Neural cell (in vitro differentiated cells): ENCODE results near the gene MSL2. TPM values are rescaled to one million over a fixed set of nuclear protein-coding genes. Genes with fewer than 3 reads are reported as not detected.
"Not testable (repeated sequence)": the region's sequence is repeated elsewhere in the genome, so short reads cannot be mapped to it uniquely, and the experiment has no call there.

Experiments
- H2AFZ ChIP-seq: fragments of 200-600, 300-800 bp; sonication (generic), shearing (Covaris generic); 2 replicates; pipeline ENCODE4 v1.6.0; 2014; ENCODE audit warnings: low read depth, mild to moderate bottlenecking, antibody characterized with exemption, low read length, moderate library complexity
- H3F3A ChIP-seq: fragments of 200-600 bp; shearing (Covaris generic); 2 replicates; pipeline ENCODE4 v1.6.1; 2016; ENCODE audit warnings: mild to moderate bottlenecking, moderate library complexity, mixed read lengths, antibody characterized with exemption, low read length; ENCODE audit not compliant: insufficient read depth, poor library complexity, severe bottlenecking
- H3K27ac ChIP-seq: fragments of 200-600, 300-800 bp; sonication (generic), shearing (Covaris generic); 2 replicates; pipeline ENCODE4 v1.5.1; 2014; ENCODE audit warnings: mild to moderate bottlenecking, low read length, moderate library complexity
- H3K27me3 ChIP-seq: fragments of 300-800, 200-600 bp; sonication (generic), shearing (Covaris generic); 2 replicates; pipeline ENCODE4 v1.6.0; 2014; ENCODE audit warnings: mild to moderate bottlenecking, low read depth, low read length, moderate library complexity; ENCODE audit not compliant: insufficient read depth
- H3K36me3 ChIP-seq: fragments of 300-800, 200-600 bp; sonication (generic), shearing (Covaris generic); 2 replicates; pipeline ENCODE4 v1.5.1; 2014; ENCODE audit warnings: mild to moderate bottlenecking, antibody characterized with exemption, low read length, moderate library complexity; ENCODE audit not compliant: insufficient read depth
- H3K4me2 ChIP-seq: fragments of 300-800, 200-600 bp; sonication (generic), shearing (Covaris generic); 2 replicates; pipeline ENCODE4 v1.6.0; 2014; ENCODE audit warnings: mild to moderate bottlenecking, low read length
- H3K4me3 ChIP-seq: fragments of 300-800, 200-600 bp; sonication (generic), shearing (Covaris generic); 2 replicates; pipeline ENCODE4 v1.5.1; 2014; ENCODE audit warnings: mild to moderate bottlenecking, low read length, moderate library complexity
- H3K79me2 ChIP-seq: fragments of 200-600 bp; shearing (Covaris generic); replicated peaks from 2 replicates; pipeline ENCODE4 v1.6.0; 2014; ENCODE audit warnings: mild to moderate bottlenecking, low read length, moderate library complexity; ENCODE audit not compliant: insufficient read depth
- H3K9ac ChIP-seq: fragments of 300-800, 200-600 bp; sonication (generic), shearing (Covaris generic); 2 replicates; pipeline ENCODE4 v1.6.1; 2016; ENCODE audit warnings: mild to moderate bottlenecking, low read length, mixed read lengths
- H3K9me2 ChIP-seq: fragments of 200-600 bp; shearing (Covaris generic); 2 replicates; pipeline ENCODE4 v1.6.1; 2016; ENCODE audit warnings: mild to moderate bottlenecking, low read length, mixed read lengths; ENCODE audit not compliant: insufficient read depth
- H3K9me3 ChIP-seq: fragments of 200-600, 300-800 bp; sonication (generic), shearing (Covaris generic); 2 replicates; pipeline ENCODE4 v1.6.1; 2016; ENCODE audit warnings: mild to moderate bottlenecking, mixed run types, low read length, moderate library complexity, mixed read lengths
- H4K20me1 ChIP-seq: fragments of 200-600 bp; shearing (Covaris generic); 2 replicates; pipeline ENCODE4 v1.6.1; 2016; ENCODE audit warnings: mild to moderate bottlenecking, mixed run types; ENCODE audit not compliant: insufficient read depth
- CTCF ChIP-seq: fragments of 450-650 bp; IDR thresholded peaks from 2 replicates; pipeline ENCODE4 v1.5.1; 2014; ENCODE audit warnings: antibody characterized with exemption, mild to moderate bottlenecking, moderate library complexity; ENCODE audit not compliant: poor library complexity, severe bottlenecking
- EP300 ChIP-seq: fragments of 450-650 bp; conservative IDR thresholded peaks from 2 replicates; pipeline ENCODE4 v1.6.1; 2014; ENCODE audit warnings: antibody characterized with exemption, mild to moderate bottlenecking, moderate library complexity; ENCODE audit not compliant: poor library complexity, severe bottlenecking
- EZH2 ChIP-seq: fragments of 200-600, 300-800 bp; shearing (Covaris generic), sonication (generic); IDR thresholded peaks from 2 replicates; pipeline ENCODE4 v1.6.1; 2014; ENCODE audit warnings: antibody characterized with exemption, low read length, borderline replicate concordance, mild to moderate bottlenecking; ENCODE audit not compliant: insufficient read depth, poor library complexity, severe bottlenecking
- MXI1 ChIP-seq: fragments of 450-650 bp; conservative IDR thresholded peaks from 2 replicates; pipeline ENCODE4 v1.6.1; 2014; ENCODE audit warnings: antibody characterized with exemption, mild to moderate bottlenecking; ENCODE audit not compliant: poor library complexity, severe bottlenecking
- POLR2AphosphoS5 ChIP-seq: IDR thresholded peaks from 2 replicates; pipeline ENCODE4 v1.6.1; 2012
- RAD21 ChIP-seq: fragments of 450-650 bp; conservative IDR thresholded peaks from 2 replicates; pipeline ENCODE4 v1.6.1; 2014; ENCODE audit warnings: antibody characterized with exemption, mild to moderate bottlenecking, moderate library complexity
- REST ChIP-seq: IDR thresholded peaks from 2 replicates; pipeline ENCODE4 v1.6.1; 2012; ENCODE audit warnings: borderline replicate concordance
- SMC3 ChIP-seq: fragments of 450-650 bp; conservative IDR thresholded peaks from 2 replicates; pipeline ENCODE4 v1.6.1; 2014; ENCODE audit warnings: antibody characterized with exemption, mild to moderate bottlenecking, moderate library complexity; ENCODE audit not compliant: poor library complexity
- TAF1 ChIP-seq: IDR thresholded peaks from 2 replicates; pipeline ENCODE4 v1.6.1; 2012; ENCODE audit warnings: low read depth
- polyA plus RNA-seq: library from polyadenylated mRNA; depleted of rRNA; stranded (reverse); fragments of >200 nt; gene quantifications from 2 replicates; pipeline ENCODE4 v1.2.3, GENCODE V29; 2014

Gene MSL2
- polyA plus RNA-seq, 1 donor from 2014 or later = 12.8 TPM

- Histone ChIP-seq H3K9me3 (no peaks in the 10 kb centered on the region), H3K79me2 (peaks cover 47% of the 10 kb centered on the region), H4K20me1 (no peaks in the 10 kb centered on the region), H3K9ac (no peak overlapping the region), H3F3A (no peaks in the 10 kb centered on the region), H3K27ac (no peak overlapping the region), H2AFZ (no peak overlapping the region), H3K4me2 (no peak overlapping the region), H3K36me3 (peaks cover 16% of the 10 kb centered on the region), H3K4me3 (no peak overlapping the region), H3K9me2 (no peaks in the 10 kb centered on the region), H3K27me3 (no peaks in the 10 kb centered on the region)
- no peak for TF ChIP-seq POLR2AphosphoS5
- no peak for TF ChIP-seq CTCF
- no peak for TF ChIP-seq SMC3
- no peak for TF ChIP-seq MXI1
- no peak for TF ChIP-seq REST
- TF ChIP-seq EP300 = no peak
- TF ChIP-seq TAF1 = no peak
- TF ChIP-seq EZH2 = no peak
- no peak for TF ChIP-seq RAD21
Observed at GRCh38 chr3:136149667-136150066, 46.5 kb downstream of the MSL2 start.

DNA sequence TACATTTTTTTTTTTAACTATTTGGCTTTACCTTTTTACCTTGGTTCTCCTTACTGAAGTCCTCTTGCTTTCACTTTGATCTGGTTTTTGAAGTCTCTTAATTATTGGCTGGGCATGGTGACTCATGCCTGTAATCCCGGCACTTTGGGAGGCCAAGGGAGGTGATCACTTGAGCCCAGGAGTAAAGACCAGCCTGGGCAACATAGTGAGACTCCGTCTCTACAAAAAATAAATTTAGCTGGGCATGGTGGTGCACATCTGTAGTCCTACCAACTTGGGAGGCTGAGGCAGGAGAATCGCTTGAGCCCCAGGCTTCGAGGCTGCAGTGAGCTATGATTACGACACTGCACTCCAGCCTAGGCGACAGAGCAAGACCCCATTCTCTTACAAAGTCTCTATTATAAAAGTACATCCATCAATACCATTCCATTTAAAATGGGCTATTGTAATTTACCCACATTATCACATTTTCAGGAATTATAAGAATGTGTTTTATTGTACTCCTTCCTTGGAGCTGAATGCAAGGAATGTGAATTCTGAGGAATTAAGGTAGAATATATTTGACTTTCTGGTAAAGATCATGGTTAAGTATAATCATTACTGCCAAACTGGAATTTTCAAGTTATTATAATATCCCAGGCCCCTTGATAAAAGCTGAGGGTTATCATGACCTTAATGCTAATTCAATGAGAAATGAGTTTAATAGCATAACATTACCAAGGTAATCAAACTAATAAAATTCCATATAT lies 49.0 kb downstream of the MSL2 start:
- TF ChIP-seq EP300 (no peak), REST (no peak), CTCF (no peak), RAD21 (no peak), TAF1 (no peak), EZH2 (no peak), SMC3 (no peak), POLR2AphosphoS5 (no peak)
- Histone ChIP-seq H3K4me3 (no peak overlapping the region), H4K20me1 (no peaks in the 10 kb centered on the region), H3K27ac (no peak overlapping the region), H3K9me3 (no peaks in the 10 kb centered on the region), H3K9me2 (no peaks in the 10 kb centered on the region), H3K79me2 (peaks cover 32% of the 10 kb centered on the region), H2AFZ (no peak overlapping the region), H3K9ac (no peak overlapping the region), H3F3A (no peaks in the 10 kb centered on the region), H3K4me2 (no peak overlapping the region), H3K36me3 (peaks cover 16% of the 10 kb centered on the region), H3K27me3 (no peaks in the 10 kb centered on the region)

- H3K27me3 ChIP-seq, H3F3A ChIP-seq, H3K4me3 ChIP-seq, H3K9me2 ChIP-seq, H2AFZ ChIP-seq, H3K4me2 ChIP-seq, H3K27ac ChIP-seq, H3K36me3 ChIP-seq, H4K20me1 ChIP-seq, H3K9ac ChIP-seq, H3K9me3 ChIP-seq: not testable (repeated sequence)
- peaks cover 14% of the 10 kb centered on the region for H3K79me2 ChIP-seq
Observed at GRCh38 chr3:136144397-136144796, 51.7 kb downstream of the MSL2 start.
